HG03469 (cell line): Measurements from ENCODE around the gene HDAC9.
"Not testable (repeated sequence)": the region's sequence is repeated elsewhere in the genome, so short reads cannot be mapped to it uniquely, and the experiment has no call there.

Source experiments
- ATAC-seq: cut with Tn5 transposase; IDR thresholded peaks from one replicate; pipeline ENCODE4 v1.9.1; 2021; ENCODE audit warnings: mild to moderate bottlenecking, moderate library complexity, moderate number of reproducible peaks; ENCODE audit not compliant: unreplicated experiment

Gene HDAC9

DNA sequence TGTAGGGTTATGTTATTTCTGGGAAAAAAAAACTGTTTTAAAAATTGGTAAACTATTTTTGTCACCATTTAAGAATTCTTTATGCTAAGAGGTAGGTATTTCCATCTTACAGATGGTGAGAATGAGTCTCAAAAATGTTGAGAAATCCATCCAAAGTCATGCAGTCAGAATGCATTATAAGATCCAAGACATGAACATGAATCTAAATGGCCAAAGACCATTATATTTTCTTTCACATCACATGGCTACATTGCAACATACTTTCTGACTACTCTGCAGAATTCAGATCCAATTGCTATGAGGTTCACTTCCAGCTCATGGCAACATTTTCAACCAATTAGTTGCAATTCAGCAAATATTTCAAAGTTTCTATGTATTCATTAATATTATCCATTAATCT is 440.7 kb downstream of the HDAC9 start:
- no peak for ATAC-seq

DNA sequence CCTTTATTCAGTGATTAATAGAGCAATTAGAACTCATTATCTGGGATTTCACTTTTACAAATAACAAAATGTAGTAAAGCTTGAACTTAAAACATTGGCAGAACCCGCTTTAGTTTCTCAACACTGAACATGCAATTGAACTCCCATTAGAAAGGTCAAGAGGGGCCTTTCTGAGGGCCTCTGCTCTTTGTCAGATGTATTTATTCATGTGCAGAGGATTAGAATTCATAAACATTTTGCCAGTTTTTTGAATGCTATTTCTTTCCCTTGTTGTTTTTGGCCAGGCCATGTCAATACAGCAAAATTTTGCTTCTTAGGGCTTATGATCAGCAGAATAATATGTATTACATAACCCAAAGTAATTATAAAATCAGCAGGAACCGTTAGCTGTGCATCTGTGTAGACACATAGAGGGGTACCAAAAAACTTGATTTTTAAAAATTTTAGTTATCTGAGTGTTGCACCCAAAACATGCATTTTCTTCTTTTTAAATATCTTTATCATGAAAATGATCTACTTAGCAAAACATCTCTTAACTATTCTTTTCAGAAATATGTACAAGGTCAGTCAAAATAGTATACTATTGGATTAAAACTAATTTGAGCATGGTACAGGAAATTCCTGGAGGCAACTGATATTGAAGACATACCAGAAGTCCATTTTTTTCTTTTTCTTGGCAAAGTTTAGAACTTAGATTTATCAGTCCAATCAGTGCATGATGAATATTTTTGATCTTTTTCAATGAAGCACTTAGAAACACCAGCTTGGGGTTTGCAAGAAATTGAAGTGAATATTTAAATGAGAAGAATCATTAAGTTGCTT is 444.4 kb downstream of the HDAC9 start:
- no peak for ATAC-seq

DNA sequence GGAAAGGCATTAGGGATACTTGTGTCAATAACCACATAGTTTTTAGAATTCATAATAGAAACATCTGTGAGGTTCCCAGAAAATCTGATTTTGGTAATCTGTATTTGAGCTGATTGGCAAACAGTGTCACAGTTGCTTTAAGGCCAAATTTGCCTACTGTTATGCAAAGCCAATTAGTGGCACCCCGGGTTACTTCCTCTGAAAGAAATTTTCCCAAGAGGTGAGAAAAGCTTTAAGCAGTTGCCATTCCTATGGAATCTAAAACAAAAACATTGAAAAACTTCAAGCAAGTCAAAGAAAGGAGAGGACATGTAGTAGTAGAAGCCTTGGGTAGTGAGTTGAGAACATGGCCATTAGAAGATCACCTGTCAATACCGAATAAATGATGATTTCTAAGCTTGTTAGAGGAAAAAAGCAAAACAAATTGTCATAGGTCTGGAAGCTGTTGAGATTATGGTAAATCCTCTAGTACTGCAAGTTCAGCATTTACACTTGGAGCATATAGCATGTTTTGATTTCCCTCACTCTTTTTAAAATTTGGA is 445.1 kb downstream of the HDAC9 start:
- no peak for ATAC-seq

DNA sequence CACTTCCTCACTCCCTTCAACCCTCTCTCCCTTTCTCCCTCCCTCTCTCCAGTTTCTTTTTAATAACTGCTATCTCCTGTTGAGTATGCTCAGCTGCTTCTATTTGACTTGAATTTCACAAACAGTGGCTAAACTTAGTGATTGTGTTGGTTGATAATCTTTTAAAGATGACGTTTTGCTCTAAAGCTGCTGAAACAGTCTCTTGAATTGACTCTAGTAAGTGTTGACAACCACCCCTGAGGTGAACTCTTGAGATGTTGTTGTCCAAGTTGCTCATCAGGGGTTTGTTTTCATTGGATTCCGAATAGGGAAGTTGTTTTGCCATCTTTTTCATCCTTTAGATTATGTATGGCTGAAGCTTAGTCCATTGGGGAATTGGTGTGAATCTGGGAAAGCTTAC is 445.7 kb downstream of the HDAC9 start:
- ATAC-seq = no peak

DNA sequence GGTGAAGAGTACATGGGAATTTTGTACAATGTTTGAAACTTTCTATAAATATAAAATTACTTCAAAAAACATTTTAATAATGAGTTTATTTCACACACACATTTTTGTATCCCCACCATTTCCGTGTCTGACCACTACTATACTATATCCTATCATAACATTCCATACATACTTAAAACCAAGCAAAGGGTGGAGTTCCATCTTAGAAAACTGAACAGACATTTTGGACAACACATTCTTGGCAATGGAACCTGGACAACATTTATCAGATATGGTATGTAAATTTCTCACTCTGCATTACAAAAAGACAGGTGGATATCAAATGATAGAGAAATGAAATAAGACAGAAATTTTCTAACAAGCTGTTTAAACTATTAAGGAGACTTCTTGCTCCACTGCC is 453.0 kb downstream of the HDAC9 start:
- ATAC-seq = no peak

DNA sequence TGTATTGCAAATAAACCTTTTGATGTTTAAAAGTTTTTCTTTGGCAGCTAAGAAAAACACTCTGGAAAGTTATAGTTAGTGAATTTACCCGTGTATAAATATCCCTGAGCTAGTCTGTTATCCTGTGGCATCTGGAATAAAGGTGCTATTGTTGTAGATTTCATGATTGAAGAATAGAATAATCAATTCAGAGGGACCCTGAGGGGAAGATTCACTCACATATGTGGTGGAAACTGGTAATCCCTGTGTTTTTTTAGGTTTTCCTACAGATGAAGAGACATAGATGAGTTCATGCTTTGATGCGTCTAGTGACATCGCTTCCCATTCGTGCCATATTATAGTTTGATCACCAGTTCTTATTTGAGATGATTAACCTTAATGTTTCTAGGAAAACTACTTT is 457.3 kb downstream of the HDAC9 start:
- no peak for ATAC-seq

DNA sequence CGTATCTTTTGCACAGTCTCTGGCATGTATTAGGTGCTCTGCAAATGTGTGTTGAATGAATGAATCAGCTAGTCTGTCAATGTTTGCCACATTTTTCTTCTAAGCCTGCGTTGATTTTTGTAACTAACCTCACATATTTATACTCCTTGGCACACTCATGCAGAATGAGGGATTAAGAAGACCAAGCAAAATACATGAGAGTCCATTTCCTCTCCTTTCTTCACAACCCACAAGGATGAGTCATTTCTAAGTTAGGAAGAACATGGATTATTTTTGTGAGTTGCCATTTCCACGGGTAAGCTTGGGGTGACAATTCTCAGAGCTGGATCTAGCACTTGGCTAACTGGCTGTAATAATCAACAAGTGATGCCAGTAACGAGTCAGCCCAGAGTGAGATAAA is 463.1 kb downstream of the HDAC9 start:
- no peak for ATAC-seq

DNA sequence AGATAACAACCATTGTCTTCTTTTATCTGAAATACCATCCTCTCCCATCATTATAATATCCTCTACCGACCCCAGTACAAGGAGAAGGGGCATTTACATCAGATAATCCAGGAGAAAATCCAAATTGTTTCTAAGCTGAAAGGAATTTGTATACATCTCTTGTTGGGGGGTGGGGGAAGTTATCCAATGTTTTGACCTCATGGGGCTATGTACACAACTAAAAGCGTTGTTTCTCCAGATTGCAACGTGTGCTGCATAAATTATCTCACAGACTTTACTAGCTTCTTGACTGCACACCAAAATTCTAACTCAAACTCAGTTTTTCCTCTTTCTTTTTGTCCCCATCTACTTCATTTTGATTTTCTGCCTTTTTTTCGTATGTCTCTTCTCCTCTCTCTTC is 465.2 kb downstream of the HDAC9 start:
- no peak for ATAC-seq

DNA sequence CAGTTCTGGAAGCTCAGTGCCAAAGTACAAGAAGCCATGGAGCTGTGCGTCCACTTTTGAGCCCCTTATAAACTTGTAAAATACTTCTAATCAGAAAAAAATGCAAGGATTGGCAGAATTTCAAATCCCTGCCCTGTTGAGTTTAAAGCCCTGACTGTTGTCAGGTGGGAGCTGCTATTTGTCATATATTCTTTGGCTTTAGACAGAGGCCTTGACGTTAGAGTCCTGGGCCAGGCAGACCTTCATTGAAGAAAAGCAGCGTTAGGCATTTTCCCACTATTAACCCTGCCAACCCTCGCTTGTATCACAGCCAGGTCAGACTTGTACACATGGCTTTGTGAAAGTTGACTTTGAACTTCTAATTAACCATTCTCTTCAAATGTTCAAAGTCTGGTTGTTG is 466.5 kb downstream of the HDAC9 start:
- no peak for ATAC-seq

DNA sequence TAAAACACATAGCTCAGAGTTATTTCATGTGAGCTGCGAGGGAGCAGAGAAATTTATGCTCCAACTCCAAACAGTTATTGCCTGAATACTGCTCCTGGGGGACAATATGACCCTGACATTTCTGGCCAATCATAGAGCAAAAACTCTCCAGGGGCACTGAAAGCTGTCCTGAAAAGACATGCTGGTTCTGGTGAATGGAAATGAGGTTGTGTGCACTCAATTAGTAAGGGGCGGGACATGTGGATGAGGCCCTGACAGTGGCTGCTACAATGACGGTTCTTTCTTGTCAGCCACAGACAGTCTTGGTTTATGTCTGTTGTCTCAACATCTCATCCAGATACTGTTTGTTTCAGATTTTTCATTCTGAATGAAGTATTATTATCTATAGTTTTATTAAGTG is 470.1 kb downstream of the HDAC9 start:
- ATAC-seq = no peak

DNA sequence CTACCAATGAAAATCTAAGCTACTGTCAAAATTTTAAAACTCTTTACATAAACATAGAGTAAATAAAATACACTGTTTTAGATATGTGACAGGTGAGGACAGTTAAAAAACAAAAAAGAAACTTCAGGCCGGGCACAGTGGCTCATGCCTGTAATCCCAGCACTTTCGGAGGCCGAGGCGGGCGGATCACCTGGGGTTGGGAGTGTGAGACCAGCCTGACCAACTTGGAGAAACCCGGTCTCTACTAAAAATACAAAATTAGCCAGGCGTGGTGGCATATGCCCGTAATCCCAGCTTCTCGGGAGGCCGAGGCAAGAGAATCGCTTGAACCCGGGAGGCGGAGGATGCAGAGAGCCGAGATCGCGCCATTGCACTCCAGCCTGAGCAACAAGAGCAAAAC is 472.2 kb downstream of the HDAC9 start:
- not testable (repeated sequence) for ATAC-seq

DNA sequence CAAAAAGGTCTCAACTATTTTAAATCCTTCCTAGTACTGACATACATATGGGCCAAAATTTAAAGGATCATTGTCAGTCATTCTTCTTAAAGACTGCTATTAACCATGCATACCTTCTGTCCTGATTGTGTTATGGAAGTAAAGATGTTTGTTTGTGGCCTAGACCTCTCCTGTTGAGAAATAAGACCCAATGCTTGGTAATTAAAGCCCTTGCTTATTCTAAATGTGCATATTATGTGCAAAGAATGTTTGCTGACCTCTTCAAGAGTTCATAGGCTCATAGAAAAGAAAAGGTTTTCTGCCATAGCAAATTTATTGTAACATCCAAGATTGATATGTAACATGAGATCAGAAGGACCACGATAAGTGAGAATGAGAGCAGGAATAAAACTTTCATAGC is 476.3 kb downstream of the HDAC9 start:
- ATAC-seq = no peak

DNA sequence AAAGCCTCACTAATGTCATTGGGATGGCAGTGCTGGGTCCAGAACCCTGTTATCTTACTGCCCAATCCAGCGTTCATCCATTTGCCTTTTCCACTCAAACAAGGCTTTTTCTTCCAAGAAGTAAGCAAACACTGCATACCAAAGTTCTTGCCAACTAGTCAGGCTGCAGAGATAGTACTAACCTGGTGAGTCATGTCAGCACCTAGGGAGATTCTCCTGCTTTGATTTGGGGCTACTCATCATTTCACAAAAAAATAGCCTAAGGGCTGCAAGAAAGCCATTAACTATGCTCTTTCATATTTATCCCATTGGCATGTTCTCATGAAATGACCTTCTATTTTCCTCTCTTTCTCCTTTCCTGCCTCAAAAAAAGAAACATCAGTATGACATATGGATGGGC is 479.3 kb downstream of the HDAC9 start:
- no peak for ATAC-seq

DNA sequence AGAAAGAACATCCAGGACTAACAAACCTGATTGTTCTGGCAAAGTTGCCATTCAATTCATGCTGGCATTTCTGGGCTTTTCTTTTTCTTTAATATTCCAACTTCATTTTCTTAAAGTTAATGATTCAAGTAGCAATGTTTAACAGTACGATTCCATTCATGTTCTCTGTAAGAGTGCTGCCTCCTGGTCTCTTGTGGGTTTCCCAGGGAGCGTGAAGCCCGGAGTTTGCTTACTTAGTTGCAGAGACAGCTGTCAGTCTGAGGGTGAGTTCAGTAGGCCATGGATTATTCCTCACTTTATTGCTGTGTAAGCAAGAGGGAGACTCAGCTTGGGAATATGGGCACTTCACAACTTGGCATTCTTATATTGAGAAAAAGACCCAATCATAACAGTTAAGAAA is 479.7 kb downstream of the HDAC9 start:
- no peak for ATAC-seq

DNA sequence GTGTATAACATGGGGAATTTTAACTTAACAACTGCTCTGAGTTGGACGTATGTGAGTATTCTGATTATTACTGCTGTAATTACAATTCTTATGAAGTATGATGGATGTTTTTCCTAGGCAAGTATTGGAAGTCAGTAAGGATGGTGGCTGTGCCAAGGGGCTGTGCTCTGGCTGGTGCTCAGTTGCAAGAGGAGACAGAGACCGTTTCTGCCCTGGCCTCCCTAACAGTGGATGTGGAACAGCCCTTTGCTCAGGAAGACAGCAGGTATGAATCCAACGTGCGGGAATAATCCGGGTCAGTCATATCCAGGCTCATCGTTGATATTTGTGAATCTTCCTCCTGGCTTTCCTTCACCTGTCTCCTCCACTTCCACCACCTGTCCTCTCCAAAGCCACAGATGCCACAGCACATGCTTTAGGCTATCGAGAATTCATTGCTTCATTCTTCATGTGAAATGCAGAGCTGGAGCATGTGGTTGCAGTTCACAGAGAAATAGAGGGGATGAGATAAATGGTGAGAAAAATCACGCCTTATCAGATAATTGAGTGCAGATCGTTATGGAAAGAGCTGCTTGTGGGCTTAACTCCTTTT is 480.2 kb downstream of the HDAC9 start:
- ATAC-seq = no peak

DNA sequence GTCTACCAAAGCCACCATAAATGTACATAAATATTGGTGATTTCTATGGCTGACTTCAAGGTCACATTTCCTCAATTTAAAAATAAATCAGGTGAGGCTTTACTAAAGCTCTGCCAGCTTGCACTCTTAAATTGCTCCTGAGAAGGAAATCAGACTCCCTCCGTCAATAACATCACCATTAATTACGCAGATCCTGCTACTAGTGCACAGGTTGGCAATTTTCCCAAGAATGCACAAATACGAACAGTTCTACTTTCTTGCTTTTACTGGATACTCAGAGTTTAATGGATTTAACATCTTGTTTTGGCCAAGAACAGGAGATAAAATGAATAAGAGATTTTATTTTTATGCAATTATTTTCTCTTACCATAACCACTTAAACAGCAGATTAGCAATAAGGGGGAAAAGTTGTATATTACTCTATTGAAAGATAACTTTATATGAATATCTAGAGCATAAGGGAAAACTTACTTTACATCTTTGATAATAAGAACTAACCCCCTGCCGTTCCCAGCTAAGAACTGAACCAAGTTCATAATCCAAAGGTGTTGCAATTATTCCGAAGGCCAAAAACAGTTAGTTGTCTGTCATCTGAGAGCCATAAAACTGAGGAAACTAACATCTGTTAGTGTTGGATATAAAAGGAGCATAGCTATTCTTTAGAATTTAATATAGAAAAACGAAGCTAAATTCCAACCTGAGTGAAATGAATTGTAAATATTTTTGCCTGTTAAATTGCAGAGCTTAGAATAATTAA is 481.3 kb downstream of the HDAC9 start:
- no peak for ATAC-seq

DNA sequence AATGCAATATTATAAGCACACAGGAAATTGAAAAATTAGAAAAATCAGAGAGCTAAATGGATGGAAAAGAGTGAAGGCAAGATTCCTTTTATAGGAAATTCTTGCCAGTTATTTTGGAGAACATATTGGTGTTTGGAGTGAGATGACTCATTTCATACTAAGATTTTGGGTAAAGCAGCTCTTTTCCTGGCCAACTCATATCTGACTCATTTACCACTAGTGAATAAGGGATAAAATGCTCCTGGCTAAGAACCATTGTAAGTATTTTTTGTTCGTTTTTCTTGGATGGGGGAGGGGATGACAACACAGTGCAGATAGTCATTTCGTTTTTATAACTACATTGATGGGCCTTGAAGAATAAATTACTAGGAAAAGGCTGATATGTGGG is 482.6 kb downstream of the HDAC9 start:
- no peak for ATAC-seq

DNA sequence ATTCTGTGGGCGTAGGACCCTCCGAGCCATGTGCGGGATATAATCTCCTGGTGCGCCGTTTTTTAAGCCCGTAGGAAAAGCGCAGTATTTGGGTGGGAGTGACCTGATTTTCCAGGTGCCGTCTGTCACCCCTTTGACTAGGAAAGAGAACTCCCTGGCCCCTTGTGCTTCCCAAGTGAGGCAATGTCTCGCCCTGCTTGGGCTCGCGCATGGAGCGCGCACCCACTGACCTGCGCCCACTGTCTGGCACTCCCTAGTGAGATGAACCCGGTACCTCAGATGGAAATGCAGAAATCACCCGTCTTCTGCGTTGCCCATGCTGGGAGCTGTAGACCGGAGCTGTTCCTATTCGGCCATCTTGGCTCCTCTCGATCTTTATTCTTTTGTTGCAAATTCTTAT is 495.2 kb downstream of the HDAC9 start:
- not testable (repeated sequence) for ATAC-seq

DNA sequence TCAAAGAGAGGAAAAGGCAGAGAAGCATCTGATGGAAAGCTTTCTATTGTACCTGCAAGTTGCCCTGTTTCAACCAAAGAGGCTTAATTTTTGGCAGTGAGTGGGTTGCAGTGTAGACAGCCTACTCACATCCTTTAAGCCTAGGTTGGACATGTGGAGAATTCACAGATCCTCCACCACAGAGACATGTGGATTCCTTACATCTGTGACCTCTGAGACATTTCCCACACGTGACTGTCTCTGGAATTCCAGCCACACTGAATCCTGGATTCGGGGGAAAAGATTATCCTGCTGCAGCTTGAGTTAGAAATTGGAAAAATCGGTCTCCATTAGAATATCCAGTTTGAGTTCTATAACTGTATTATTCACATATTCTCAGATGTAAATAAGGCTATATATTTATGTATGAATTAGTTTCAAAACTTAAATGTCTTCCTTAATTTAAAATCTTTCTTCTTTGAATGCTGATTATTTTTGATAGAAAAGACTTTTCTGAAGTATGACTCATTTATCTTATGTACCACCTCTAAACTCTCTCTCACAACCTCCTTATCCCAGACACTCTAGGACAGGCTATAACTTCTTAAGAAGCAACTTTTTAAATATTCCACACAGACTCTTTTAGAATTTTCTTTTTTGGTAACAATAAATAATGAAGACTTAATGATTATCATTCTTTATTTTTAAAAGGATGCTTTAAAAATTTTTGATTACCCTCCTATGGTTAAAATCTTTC is 498.6 kb downstream of the HDAC9 start:
- no peak for ATAC-seq

DNA sequence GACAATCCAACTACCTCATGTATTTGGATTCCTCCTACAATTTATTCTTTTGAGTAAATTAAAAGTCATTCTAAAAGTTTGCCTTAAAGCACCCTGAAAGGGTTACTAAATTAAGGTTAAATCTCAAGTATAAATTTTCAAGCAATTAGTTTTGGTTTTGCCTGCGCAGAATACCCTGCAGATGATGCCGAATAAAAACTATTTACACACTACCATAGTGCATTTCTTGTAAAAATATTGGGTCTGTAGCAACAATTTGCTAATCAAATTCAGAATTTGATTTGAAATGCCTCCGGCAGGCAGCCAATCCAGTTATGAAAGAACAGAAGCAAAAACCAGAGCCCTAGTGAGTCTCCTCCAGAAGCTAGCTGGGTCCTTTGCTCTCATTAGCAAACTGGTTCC is 499.7 kb downstream of the HDAC9 start:
- ATAC-seq = no peak

DNA sequence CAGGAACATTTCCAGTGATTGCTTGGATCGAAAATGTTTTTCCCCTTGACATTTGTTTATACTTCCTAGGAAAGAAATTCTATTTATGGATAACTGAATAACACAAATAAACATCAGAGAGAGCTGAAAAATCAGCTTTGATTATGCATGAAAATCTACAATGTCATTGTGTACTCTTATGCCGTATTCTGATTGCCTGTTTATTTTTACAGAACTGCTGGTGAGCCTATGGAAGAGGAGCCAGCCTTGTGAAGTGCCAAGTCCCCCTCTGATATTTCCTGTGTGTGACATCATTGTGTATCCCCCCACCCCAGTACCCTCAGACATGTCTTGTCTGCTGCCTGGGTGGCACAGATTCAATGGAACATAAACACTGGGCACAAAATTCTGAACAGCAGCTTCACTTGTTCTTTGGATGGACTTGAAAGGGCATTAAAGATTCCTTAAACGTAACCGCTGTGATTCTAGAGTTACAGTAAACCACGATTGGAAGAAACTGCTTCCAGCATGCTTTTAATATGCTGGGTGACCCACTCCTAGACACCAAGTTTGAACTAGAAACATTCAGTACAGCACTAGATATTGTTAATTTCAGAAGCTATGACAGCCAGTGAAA is 500.4 kb downstream of the HDAC9 start:
- no peak for ATAC-seq
